SH-SY5Y (cell line): ENCODE data around the gene GABRG3.

Experiments
- GATA2 ChIP-seq: IDR thresholded peaks from 2 replicates; pipeline ENCODE4 v1.6.1; 2011; ENCODE audit warnings: mild to moderate bottlenecking, low read depth, low read length
- GATA3 ChIP-seq: IDR thresholded peaks from 2 replicates; pipeline ENCODE4 v1.6.1; 2011; ENCODE audit warnings: low read depth, mild to moderate bottlenecking, low read length, moderate library complexity

The GABRG3 gene

GRCh38 chr15:26970712-26971210, at the start of gene GABRG3:
Gene GABRG3, plus strand, starts transcription at chr15:26971181.
- no peak for TF ChIP-seq GATA3
- no peak for TF ChIP-seq GATA2

GRCh38 chr15:26921433-26921832, 49.5 kb upstream of the GABRG3 start:
- TF ChIP-seq GATA3 (no peak), GATA2 (no peak)

GRCh38 chr15:26926081-26926480, 44.9 kb upstream of the GABRG3 start:
- TF ChIP-seq GATA2 (no peak), GATA3 (no peak)

- TF ChIP-seq GATA2 (no peak), GATA3 (no peak)
These were observed 42.9 kb upstream of the GABRG3 start for GRCh38 chr15:26928051-26928450.

- TF ChIP-seq GATA2: no peak
- TF ChIP-seq GATA3: no peak
These were observed 41.4 kb upstream of the GABRG3 start for GRCh38 chr15:26929588-26929987.

- TF ChIP-seq GATA3: no peak
- no peak for TF ChIP-seq GATA2
These were observed 36.1 kb upstream of the GABRG3 start for GRCh38 chr15:26934848-26935247.

- TF ChIP-seq GATA2: no peak
- TF ChIP-seq GATA3: no peak
These were observed 35.7 kb upstream of the GABRG3 start for GRCh38 chr15:26935322-26935721.

- TF ChIP-seq GATA2 (no peak), GATA3 (no peak)
These were observed 34.5 kb upstream of the GABRG3 start for GRCh38 chr15:26936502-26936901.

GRCh38 chr15:26937134-26937533, 33.8 kb upstream of the GABRG3 start:
- no peak for TF ChIP-seq GATA2

- TF ChIP-seq GATA3 (peak; percentile 31; the same call in 1 of the 2 replicates), GATA2 (peak; percentile 85)
These were observed 31.6 kb upstream of the GABRG3 start for GRCh38 chr15:26939398-26939797.

- TF ChIP-seq GATA3 (no peak), GATA2 (no peak)
These were observed 29.5 kb upstream of the GABRG3 start for GRCh38 chr15:26941489-26941888.

GRCh38 chr15:26943866-26944265, 27.1 kb upstream of the GABRG3 start:
- no peak for TF ChIP-seq GATA2
- TF ChIP-seq GATA3: no peak

GRCh38 chr15:26945046-26945445, 25.9 kb upstream of the GABRG3 start:
- TF ChIP-seq GATA3: no peak
- TF ChIP-seq GATA2: no peak

GRCh38 chr15:26950001-26950400, 21.0 kb upstream of the GABRG3 start:
- TF ChIP-seq GATA2 (no peak), GATA3 (no peak)

GRCh38 chr15:26954403-26954802, 16.6 kb upstream of the GABRG3 start:
- TF ChIP-seq GATA2 (no peak), GATA3 (no peak)

- TF ChIP-seq GATA2 (no peak), GATA3 (no peak)
These were observed 3.2 kb upstream of the GABRG3 start for GRCh38 chr15:26967719-26968269.

- TF ChIP-seq GATA3 (no peak), GATA2 (no peak)
These were observed 2.2 kb upstream of the GABRG3 start for GRCh38 chr15:26968806-26969205.
